Astrocyte (in vitro differentiated cells and primary cell): Measurements from ENCODE around the gene KRT4. TPM values are rescaled to one million over a fixed set of nuclear protein-coding genes. Genes with fewer than 3 reads are reported as not detected.
A peak's percentile ranks its signal among the peaks of the same experiment; 100 is the strongest.
"Not testable (repeated sequence)": the region's sequence is repeated elsewhere in the genome, so short reads cannot be mapped to it uniquely, and the experiment has no call there.

ENCODE experiments used
- DNase-seq: peaks from one replicate; pipeline ENCODE4 v3.0.0-alpha.2; 2010; ENCODE audit warnings: low read depth
- FAIRE-seq: peaks from 2 replicates; lab custom pipeline; 2011; peaks lifted over from hg19 to GRCh38; lab: Jason Lieb, UNC
- H2AFZ ChIP-seq: 2 replicates; pipeline ENCODE4 v1.6.0; 2012; ENCODE audit warnings: low read depth, low read length, inconsistent platforms
- H3K27ac ChIP-seq: 2 replicates; pipeline ENCODE4 v1.5.1; 2011; ENCODE audit warnings: low read depth, low read length, inconsistent platforms
- H3K27me3 ChIP-seq: 2 replicates; pipeline ENCODE4 v1.6.0; 2011; ENCODE audit warnings: low read length, inconsistent platforms; ENCODE audit not compliant: insufficient read depth
- H3K36me3 ChIP-seq: 2 replicates; pipeline ENCODE4 v1.5.1; 2011; ENCODE audit warnings: low read length, inconsistent platforms; ENCODE audit not compliant: insufficient read depth
- H3K4me1 ChIP-seq: 2 replicates; pipeline ENCODE4 v1.5.1; 2011; ENCODE audit warnings: low read length, inconsistent platforms; ENCODE audit not compliant: insufficient read depth
- H3K4me2 ChIP-seq: 2 replicates; pipeline ENCODE4 v1.6.0; 2012; ENCODE audit warnings: low read length, inconsistent platforms
- H3K4me3 ChIP-seq: 2 replicates; pipeline ENCODE4 v1.5.1; 2011; ENCODE audit warnings: low read depth, mild to moderate bottlenecking, low read length, inconsistent platforms; ENCODE audit not compliant: insufficient read depth
- H3K79me2 ChIP-seq: 2 replicates; pipeline ENCODE4 v1.6.0; 2012; ENCODE audit warnings: mild to moderate bottlenecking, low read length, inconsistent platforms; ENCODE audit not compliant: insufficient read depth
- H3K9ac ChIP-seq: 2 replicates; pipeline ENCODE4 v1.6.0; 2012; ENCODE audit warnings: mild to moderate bottlenecking, low read length, inconsistent platforms
- H3K9me3 ChIP-seq: 2 replicates; pipeline ENCODE4 v1.5.1; 2012; ENCODE audit warnings: low read depth, mild to moderate bottlenecking, low read length, inconsistent platforms; ENCODE audit not compliant: insufficient read depth
- H4K20me1 ChIP-seq: 2 replicates; pipeline ENCODE4 v1.6.0; 2012; ENCODE audit warnings: low read length, inconsistent platforms; ENCODE audit not compliant: insufficient read depth
- H3K27ac Mint-ChIP-seq: one replicate; pipeline ENCODE4 v1.8.0; 2021; ENCODE audit warnings: mild to moderate bottlenecking, mixed read lengths; ENCODE audit not compliant: unreplicated experiment
- H3K27me3 Mint-ChIP-seq: one replicate; pipeline ENCODE4 v1.8.0; 2021; ENCODE audit warnings: low read depth, mixed read lengths; ENCODE audit not compliant: unreplicated experiment
- H3K36me3 Mint-ChIP-seq: one replicate; pipeline ENCODE4 v1.8.0; 2021; ENCODE audit warnings: low read depth, mixed read lengths; ENCODE audit not compliant: unreplicated experiment
- H3K4me1 Mint-ChIP-seq: one replicate; pipeline ENCODE4 v1.8.0; 2021; ENCODE audit warnings: low read depth, mixed read lengths; ENCODE audit not compliant: unreplicated experiment
- H3K4me3 Mint-ChIP-seq: one replicate; pipeline ENCODE4 v1.8.0; 2021; ENCODE audit warnings: mild to moderate bottlenecking, moderate library complexity, mixed read lengths; ENCODE audit not compliant: unreplicated experiment
- H3K9me3 Mint-ChIP-seq: one replicate; pipeline ENCODE4 v1.8.0; 2021; ENCODE audit warnings: mild to moderate bottlenecking, mixed read lengths; ENCODE audit not compliant: unreplicated experiment
- CTCF ChIP-seq: IDR thresholded peaks from 2 replicates; pipeline ENCODE4 v1.5.1; 2011; ENCODE audit warnings: low read depth, mild to moderate bottlenecking, inconsistent platforms, low read length, moderate library complexity; ENCODE audit not compliant: insufficient read depth
- EZH2 ChIP-seq: IDR thresholded peaks from 2 replicates; pipeline ENCODE4 v1.6.1; 2012; ENCODE audit warnings: mild to moderate bottlenecking, low read length, inconsistent platforms; ENCODE audit not compliant: insufficient read depth
- total RNA-seq: library from RNA; stranded (reverse); gene quantifications from 2 replicates; pipeline ENCODE4 v1.2.1, GENCODE V29; 2021

Gene KRT4
- total RNA-seq, 1 donor from 2014 or later, result not detected

GRCh38 chr12:52795694-52796428 lies 18.1 kb downstream of the KRT4 start, which contains the start of gene KRT3:
Gene KRT3, minus strand, starts transcription at chr12:52796117. Its CDS starts 75 bp downstream, at chr12:52796042.
- FAIRE-seq (no peak), DNase-seq (no peak)
- Mint-ChIP-seq H3K4me1 (peaks cover 26% of the 10 kb centered on the region), H3K27ac (no peak within 1 kb of the TSS), H3K4me3 (no peak within 1 kb of the TSS), H3K36me3 (peaks cover 3% of the 10 kb centered on the region), H3K27me3 (peaks cover 30% of the 10 kb centered on the region), H3K9me3 (peaks cover 5% of the 10 kb centered on the region)
- Histone ChIP-seq H3K79me2 (no peaks in the 10 kb centered on the region), H3K9ac (no peak within 1 kb of the TSS), H3K4me2 (no peak within 1 kb of the TSS), H3K4me1 (peaks cover 14% of the 10 kb centered on the region), H3K27ac (no peak within 1 kb of the TSS), H3K4me3 (no peak within 1 kb of the TSS), H3K27me3 (peaks cover 16% of the 10 kb centered on the region), H2AFZ (no peak within 1 kb of the TSS), H4K20me1 (no peaks in the 10 kb centered on the region), H3K36me3 (no peaks in the 10 kb centered on the region), H3K9me3 (no peaks in the 10 kb centered on the region)
- no peak for TF ChIP-seq CTCF
- no peak for TF ChIP-seq EZH2

GRCh38 chr12:52795332-52795674 lies 18.6 kb downstream of the KRT4 start:
- H3K27me3 Mint-ChIP-seq, result peaks cover 36% of the 10 kb centered on the region
- H3K4me3 Mint-ChIP-seq, FAIRE-seq: not testable (repeated sequence)

GRCh38 chr12:52794479-52795331 lies 19.2 kb downstream of the KRT4 start:
- Mint-ChIP-seq H3K4me3 (no peak overlapping the region), H3K36me3 (peaks cover 3% of the 10 kb centered on the region), H3K4me1 (peaks cover 26% of the 10 kb centered on the region), H3K27ac (peak overlapping the region; percentile 60), H3K27me3 (peaks cover 39% of the 10 kb centered on the region), H3K9me3 (peaks cover 7% of the 10 kb centered on the region)
- no peak for FAIRE-seq
- no peaks in the 10 kb centered on the region for H3K79me2 ChIP-seq
- no peaks in the 10 kb centered on the region for H4K20me1 ChIP-seq
- peak; percentile 73 for DNase-seq
- TF ChIP-seq CTCF (no peak), EZH2 (no peak)
- H3K9ac ChIP-seq, result no peak overlapping the region
- H3K27me3 ChIP-seq, result peaks cover 26% of the 10 kb centered on the region
- H3K9me3 ChIP-seq, result no peaks in the 10 kb centered on the region
- H3K4me3 ChIP-seq, result no peak overlapping the region
- H3K27ac ChIP-seq, result no peak overlapping the region
- H3K4me1 ChIP-seq, result peaks cover 17% of the 10 kb centered on the region
- H3K36me3 ChIP-seq, result no peaks in the 10 kb centered on the region
- H2AFZ ChIP-seq, result no peak overlapping the region
- no peak overlapping the region for H3K4me2 ChIP-seq

More at GRCh38 chr12:52795332-52795674, 18.6 kb downstream of the KRT4 start:
- DNase-seq, H3K79me2 ChIP-seq, H3K36me3 ChIP-seq, H3K36me3 Mint-ChIP-seq, H3K27ac Mint-ChIP-seq, H3K9me3 Mint-ChIP-seq, H3K9me3 ChIP-seq, H3K4me2 ChIP-seq, H3K4me3 ChIP-seq, H3K9ac ChIP-seq, H2AFZ ChIP-seq, H4K20me1 ChIP-seq, H3K27ac ChIP-seq: not testable (repeated sequence)
- peaks cover 21% of the 10 kb centered on the region for H3K27me3 ChIP-seq
- peaks cover 14% of the 10 kb centered on the region for H3K4me1 ChIP-seq
- peaks cover 26% of the 10 kb centered on the region for H3K4me1 Mint-ChIP-seq
